ENCODE data around the gene MAN2A1. TPM values are rescaled to one million over a fixed set of nuclear protein-coding genes. Genes with fewer than 3 reads are reported as not detected.
"Not testable (repeated sequence)": the region's sequence is repeated elsewhere in the genome, so short reads cannot be mapped to it uniquely, and the experiment has no call there.

The MAN2A1 gene
- total RNA-seq, 3 donors from 2014 or later: 28.2 to 31.8 (median 30.4) TPM

DNA sequence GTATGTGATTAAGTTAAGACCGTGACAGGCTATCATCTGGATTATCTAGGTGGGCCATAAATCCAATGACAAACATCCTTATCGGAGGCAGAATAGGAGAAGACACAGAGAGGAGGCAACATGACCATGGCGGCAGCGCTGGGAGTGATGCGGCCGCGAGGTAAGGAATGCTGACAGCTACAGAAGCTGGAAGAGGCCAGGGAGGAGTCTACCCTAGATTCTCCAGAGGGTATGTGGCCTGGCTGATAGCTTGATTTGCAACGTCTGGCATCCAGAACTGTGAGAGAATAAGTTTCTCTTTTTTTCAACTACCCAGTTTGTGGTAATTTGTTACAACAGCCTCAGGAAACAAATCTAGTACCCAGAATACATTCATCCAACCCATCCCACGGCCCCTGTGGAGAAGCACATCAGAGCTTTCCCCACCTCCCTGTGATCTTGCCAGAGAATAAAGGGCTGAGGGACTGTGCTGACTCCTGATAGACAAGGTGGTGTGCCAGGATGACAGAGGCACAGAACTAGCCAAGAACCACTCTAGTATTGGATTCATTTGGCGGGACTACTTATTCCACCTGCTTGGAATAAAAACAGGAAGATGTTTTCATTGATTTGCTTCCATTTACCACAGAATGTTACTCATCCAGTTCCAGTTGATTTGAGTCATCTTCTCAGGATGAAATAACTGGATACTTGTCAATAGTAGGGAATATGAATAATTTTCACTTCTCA is 187.4 kb downstream of the MAN2A1 start:
- DNase-seq: no peak
- H3K4me1 Mint-ChIP-seq (ENCODE audit: low read depth): peaks cover 21% of the 10 kb centered on the region
- H3K36me3 Mint-ChIP-seq (ENCODE audit: insufficient read depth): no peaks in the 10 kb centered on the region
- no peak for ATAC-seq
- no peaks in the 10 kb centered on the region for H3K9me3 Mint-ChIP-seq
- no peaks in the 10 kb centered on the region for H3K27me3 Mint-ChIP-seq (ENCODE audit: low read depth)
- H3K4me3 Mint-ChIP-seq: no peak overlapping the region

DNA sequence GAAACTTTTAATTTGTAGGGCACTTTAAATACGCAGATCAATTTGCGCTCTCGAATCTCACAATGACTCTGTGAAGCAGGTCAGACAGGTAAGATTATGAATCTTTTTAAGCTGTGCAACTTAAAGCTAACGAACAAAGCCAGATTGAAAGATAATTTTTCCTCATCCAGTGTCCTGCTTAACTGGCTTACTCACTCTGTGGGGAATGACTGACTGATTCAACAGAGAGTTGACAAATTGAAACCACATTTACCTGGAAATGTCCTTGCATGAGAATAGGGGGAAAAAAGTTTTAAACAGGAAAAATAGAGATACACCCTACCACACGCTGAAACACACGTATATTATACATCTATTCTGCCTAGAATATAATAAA is 187.9 kb downstream of the MAN2A1 start:
- Mint-ChIP-seq H3K4me1 (ENCODE audit: low read depth) (peaks cover 26% of the 10 kb centered on the region), H3K36me3 (ENCODE audit: insufficient read depth) (no peaks in the 10 kb centered on the region), H3K4me3 (no peak overlapping the region), H3K9me3 (no peaks in the 10 kb centered on the region), H3K27me3 (ENCODE audit: low read depth) (no peaks in the 10 kb centered on the region)
- no peak for ATAC-seq
- no peak for DNase-seq

DNA sequence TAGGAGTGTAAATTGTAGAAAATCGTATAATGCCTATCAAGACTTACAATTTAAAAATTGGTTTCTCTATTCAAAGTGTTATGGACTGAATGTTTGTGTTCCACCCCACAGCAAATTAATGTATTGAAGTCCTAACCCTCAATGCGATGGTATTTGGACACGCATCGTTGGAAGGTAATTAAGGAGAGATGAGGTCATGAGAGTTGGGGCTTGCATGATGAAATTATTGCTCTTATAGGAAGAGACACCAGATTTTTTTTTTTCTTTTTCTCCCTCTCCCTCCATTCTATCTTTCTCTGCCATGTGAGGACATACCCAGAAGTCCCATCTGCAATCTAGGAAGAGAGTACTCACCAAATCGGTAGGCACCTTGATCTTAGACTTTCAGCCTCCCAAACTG is 189.2 kb downstream of the MAN2A1 start:
- no peak overlapping the region for H3K4me3 Mint-ChIP-seq
- H3K27me3 Mint-ChIP-seq (ENCODE audit: low read depth): no peaks in the 10 kb centered on the region
- H3K9me3 Mint-ChIP-seq: no peaks in the 10 kb centered on the region
- no peaks in the 10 kb centered on the region for H3K36me3 Mint-ChIP-seq (ENCODE audit: insufficient read depth)
- ATAC-seq (no peak), DNase-seq (no peak)
- peaks cover 30% of the 10 kb centered on the region for H3K4me1 Mint-ChIP-seq (ENCODE audit: low read depth)

DNA sequence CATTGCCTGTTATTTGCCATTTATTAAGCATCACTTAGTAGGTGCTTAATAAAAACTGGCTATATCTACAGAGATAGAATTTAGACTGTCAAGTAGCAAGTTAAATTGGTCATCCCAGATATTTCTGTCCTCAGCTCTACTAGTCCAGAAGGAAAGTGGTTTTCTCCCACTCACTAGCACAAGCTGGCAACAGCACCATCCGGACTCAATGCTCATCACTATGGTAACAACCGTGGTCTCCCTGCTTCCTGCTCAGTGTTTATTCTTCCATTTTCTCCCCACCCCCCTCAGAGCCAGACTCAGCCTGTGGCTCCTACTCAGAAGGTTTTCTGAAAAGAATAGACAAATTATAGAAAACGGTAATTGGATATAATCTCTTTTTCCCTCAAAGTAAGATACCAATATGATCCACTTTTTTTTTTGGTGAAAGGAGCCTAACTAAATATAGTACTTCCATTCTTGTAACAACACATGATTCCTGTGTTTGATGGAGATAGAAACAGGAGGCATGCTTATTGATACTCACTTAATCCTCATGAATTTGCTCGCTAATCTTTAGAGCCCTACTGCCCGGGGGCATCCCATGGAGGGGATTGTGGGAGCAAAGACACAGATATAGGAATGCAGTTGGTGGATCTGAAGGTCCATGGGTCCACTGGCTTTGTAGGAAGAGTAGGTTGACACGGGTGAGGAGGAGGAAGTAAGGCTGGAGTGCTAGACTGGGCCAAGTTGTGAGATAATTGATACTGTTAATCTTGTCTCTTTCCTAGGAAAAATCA is 191.4 kb downstream of the MAN2A1 start:
- peaks cover 18% of the 10 kb centered on the region for H3K4me1 Mint-ChIP-seq (ENCODE audit: low read depth)
- H3K4me3 Mint-ChIP-seq: no peak overlapping the region
- no peaks in the 10 kb centered on the region for H3K9me3 Mint-ChIP-seq
- ATAC-seq (no peak), DNase-seq (no peak)
- no peaks in the 10 kb centered on the region for H3K36me3 Mint-ChIP-seq (ENCODE audit: insufficient read depth)
- H3K27me3 Mint-ChIP-seq (ENCODE audit: low read depth): no peaks in the 10 kb centered on the region

DNA sequence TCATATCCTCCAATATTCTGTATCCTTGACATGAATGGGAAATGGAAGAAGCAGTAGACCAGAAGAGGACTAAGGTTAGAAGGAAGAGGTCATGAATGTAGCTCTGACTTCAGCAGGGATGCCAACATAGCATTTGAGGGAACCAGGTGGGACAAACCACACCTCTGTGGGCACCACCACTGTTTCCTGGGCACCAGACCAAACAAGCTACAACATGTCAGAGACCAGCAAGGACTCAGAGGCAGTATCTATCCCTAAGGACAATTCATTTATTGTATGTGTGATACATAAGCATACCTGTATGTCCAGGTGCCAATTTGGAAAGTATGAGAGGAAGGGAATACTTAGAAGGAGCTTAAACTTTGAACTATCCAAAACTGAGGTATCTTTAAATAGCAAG is 192.8 kb downstream of the MAN2A1 start:
- Mint-ChIP-seq H3K27me3 (ENCODE audit: low read depth) (no peaks in the 10 kb centered on the region), H3K36me3 (ENCODE audit: insufficient read depth) (no peaks in the 10 kb centered on the region), H3K9me3 (no peaks in the 10 kb centered on the region), H3K4me1 (ENCODE audit: low read depth) (peaks cover 15% of the 10 kb centered on the region), H3K4me3 (no peak overlapping the region)
- DNase-seq (no peak), ATAC-seq (no peak)

DNA sequence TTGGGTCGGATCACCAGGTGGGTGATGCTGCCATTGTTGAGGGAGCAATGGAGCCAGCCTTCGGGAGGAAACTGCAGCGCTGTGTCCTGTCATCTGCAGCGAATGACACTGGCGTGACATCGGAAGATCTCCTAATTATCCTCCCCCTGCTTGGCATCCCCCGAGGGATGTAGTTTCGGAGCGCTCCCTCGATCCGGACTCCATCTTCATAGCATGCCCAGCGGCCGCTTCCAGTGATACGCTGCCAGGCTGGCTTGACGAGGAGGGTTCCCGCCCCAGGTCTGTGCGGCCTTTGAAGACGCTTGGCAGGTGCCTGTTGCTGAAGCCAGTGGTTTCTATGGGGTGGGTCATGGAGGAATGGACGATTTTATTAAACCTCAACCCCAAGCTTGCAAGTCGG is 194.9 kb downstream of the MAN2A1 start:
- ATAC-seq (no peak), DNase-seq (no peak)
- Mint-ChIP-seq H3K9me3 (no peaks in the 10 kb centered on the region), H3K36me3 (ENCODE audit: insufficient read depth) (no peaks in the 10 kb centered on the region), H3K4me1 (ENCODE audit: low read depth) (peaks cover 23% of the 10 kb centered on the region), H3K27me3 (ENCODE audit: low read depth) (no peaks in the 10 kb centered on the region), H3K4me3 (no peak overlapping the region)

DNA sequence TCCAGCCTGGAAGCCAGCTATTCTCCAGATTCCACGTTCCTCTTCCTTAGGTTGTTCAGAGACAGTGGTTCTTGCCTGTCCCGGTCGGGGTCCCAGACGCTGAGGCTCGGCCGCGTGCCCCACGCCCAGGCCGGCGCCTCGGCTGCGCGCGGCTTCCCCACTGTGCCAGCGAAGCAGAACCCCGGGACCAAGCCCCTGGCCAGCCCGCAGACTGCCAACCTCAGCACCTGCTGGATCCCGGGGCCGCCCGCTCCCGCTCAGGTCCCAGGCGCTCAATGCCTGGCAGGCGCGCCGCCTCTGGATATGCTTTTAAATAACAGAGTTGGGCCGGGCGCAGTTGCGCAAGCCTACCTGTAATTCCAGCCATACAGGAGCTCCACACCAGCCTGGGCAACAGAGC is 195.5 kb downstream of the MAN2A1 start:
- Mint-ChIP-seq H3K9me3 (no peaks in the 10 kb centered on the region), H3K27me3 (ENCODE audit: low read depth) (no peaks in the 10 kb centered on the region), H3K4me3 (no peak overlapping the region), H3K4me1 (ENCODE audit: low read depth) (peaks cover 23% of the 10 kb centered on the region), H3K36me3 (ENCODE audit: insufficient read depth) (no peaks in the 10 kb centered on the region)
- no peak for ATAC-seq
- DNase-seq: no peak

DNA sequence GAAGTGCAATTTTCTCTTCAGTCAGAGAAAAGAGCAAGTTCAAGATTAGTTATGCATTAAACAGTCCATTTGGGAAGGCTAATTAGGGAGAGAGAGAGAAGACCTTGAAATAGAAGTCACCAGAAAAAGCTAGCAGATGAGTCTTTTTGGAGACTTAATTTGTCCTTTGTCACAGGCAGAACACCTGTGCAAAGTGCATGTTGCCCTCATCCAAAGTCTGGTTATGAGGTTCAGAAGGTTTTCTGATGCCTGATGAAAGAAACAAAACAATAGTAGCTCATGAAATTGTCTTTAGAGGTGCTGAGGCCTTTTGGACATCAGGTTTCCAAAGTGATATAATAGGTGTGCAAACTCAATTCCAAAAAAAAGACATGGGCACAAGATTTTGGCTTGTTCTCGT is 199.3 kb downstream of the MAN2A1 start:
- H3K9me3 Mint-ChIP-seq: peaks cover 3% of the 10 kb centered on the region
- ATAC-seq: no peak
- no peak overlapping the region for H3K4me3 Mint-ChIP-seq

DNA sequence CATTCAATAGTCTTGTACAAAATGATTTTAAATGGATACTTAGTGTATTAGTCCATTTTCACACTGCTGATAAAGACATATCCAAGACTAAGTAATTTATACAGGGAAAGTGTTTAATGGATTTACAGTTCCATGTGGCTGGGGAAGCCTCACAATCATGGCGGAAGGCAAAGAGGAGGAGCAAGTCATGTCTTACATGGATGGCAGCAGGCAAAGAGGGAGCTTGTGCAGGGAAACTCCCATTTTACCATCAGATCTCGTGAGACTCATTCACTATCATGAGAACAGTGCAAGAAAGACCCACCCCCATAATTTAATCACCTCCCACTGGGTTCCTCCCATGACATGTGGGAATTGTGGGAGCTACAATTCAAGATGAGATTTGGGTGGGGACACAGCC is 203.5 kb downstream of the MAN2A1 start:
- ATAC-seq; H3K4me1 Mint-ChIP-seq (ENCODE audit: low read depth); H3K36me3 Mint-ChIP-seq (ENCODE audit: insufficient read depth); H3K4me3 Mint-ChIP-seq; H3K9me3 Mint-ChIP-seq; DNase-seq; H3K27me3 Mint-ChIP-seq (ENCODE audit: low read depth): not testable (repeated sequence)

More for the DNA sequence above, 199.3 kb downstream of the MAN2A1 start:
- Mint-ChIP-seq H3K36me3 (ENCODE audit: insufficient read depth) (no peaks in the 10 kb centered on the region), H3K4me1 (ENCODE audit: low read depth) (peaks cover 8% of the 10 kb centered on the region), H3K27me3 (ENCODE audit: low read depth) (no peaks in the 10 kb centered on the region)
- no peak for DNase-seq

DNA sequence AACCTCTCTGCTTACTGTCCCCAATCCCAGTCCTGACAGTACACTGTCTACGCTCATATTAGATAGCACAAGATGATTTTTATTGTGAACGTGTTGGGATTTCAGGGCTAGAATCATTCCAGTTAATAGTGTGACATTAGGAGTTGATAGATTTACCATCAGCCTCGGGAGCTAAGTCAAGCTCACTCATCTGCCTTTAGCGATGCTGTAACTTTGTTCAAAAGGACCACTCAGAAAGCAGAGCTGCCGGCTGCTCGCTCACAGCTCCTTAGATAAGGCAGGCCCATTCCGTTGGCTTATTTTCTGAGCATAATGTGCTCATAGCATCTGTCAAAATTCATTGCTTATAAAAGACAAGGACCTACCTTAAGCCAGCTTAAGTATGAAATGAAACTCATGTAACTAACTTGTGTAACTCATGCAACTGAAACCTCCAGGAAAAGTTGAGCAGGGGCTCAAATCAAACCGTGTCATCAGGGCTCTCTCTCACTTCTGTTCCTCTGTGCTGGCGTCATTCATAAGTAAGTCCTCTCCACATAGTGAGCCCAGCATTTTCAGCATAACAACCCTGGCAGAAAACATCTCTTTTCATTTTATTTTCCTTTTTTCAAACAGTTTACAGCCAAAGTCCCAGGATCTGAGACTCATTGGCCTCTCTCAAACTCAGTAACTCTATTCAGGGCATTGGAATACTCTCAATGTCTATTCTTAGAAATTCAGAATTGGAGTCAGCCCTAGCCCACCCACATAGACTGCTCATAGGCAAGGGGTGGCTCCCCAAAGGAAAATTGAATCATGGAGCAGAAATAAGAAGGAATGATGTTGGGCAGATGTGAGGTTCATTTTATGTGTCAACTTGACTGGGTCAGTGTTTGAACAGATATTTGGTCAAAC is 208.8 kb downstream of the MAN2A1 start:
- peaks cover 2% of the 10 kb centered on the region for H3K4me1 Mint-ChIP-seq (ENCODE audit: low read depth)
- no peaks in the 10 kb centered on the region for H3K9me3 Mint-ChIP-seq
- H3K4me3 Mint-ChIP-seq: no peak overlapping the region
- DNase-seq (no peak), ATAC-seq (no peak)
- no peaks in the 10 kb centered on the region for H3K36me3 Mint-ChIP-seq (ENCODE audit: insufficient read depth)
- H3K27me3 Mint-ChIP-seq (ENCODE audit: low read depth): no peaks in the 10 kb centered on the region

DNA sequence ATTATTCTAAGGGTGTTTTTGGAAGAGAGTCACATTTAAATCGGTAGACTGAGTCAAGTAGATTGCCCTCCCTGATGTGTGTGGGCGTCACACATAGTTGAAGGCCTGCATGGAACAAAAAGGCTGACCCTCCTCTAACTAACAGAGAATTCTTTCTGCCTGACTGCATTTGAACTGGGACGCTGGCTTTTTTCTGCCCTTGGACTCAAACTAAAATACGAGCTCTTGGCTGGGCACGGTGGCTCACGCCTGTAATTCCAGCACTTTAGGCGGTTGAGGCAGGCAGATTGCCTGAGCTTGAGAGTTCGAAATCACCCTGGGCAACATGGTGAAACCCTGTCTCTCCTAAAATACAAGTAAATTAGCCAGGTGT is 209.4 kb downstream of the MAN2A1 start:
- ATAC-seq: no peak
- Mint-ChIP-seq H3K27me3 (ENCODE audit: low read depth) (no peaks in the 10 kb centered on the region), H3K36me3 (ENCODE audit: insufficient read depth) (no peaks in the 10 kb centered on the region), H3K4me1 (ENCODE audit: low read depth) (peaks cover 2% of the 10 kb centered on the region), H3K9me3 (no peaks in the 10 kb centered on the region), H3K4me3 (no peak overlapping the region)
- no peak for DNase-seq

DNA sequence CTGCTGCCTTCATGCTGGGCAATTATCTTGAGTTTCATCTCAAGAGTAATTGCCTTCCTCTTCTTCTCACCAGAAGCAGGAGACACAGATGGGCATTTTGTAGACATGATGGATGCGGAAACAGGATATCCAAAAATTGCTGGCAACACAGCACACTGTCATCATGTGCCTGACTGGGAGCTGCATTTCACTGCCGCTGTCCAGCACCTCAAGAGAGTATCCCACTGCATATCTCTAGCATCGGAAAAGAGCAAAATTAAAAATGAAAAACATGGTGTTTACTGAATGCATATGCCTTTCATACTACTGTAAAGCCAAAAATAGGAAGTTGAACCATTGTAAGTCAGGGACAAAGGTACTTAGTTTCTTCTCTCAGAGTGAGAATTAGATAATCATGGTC is 210.7 kb downstream of the MAN2A1 start:
- H3K9me3 Mint-ChIP-seq: no peaks in the 10 kb centered on the region
- peaks cover 2% of the 10 kb centered on the region for H3K4me1 Mint-ChIP-seq (ENCODE audit: low read depth)
- DNase-seq (no peak), ATAC-seq (no peak)
- no peak overlapping the region for H3K4me3 Mint-ChIP-seq
- H3K27me3 Mint-ChIP-seq (ENCODE audit: low read depth): no peaks in the 10 kb centered on the region
- H3K36me3 Mint-ChIP-seq (ENCODE audit: insufficient read depth): no peaks in the 10 kb centered on the region

DNA sequence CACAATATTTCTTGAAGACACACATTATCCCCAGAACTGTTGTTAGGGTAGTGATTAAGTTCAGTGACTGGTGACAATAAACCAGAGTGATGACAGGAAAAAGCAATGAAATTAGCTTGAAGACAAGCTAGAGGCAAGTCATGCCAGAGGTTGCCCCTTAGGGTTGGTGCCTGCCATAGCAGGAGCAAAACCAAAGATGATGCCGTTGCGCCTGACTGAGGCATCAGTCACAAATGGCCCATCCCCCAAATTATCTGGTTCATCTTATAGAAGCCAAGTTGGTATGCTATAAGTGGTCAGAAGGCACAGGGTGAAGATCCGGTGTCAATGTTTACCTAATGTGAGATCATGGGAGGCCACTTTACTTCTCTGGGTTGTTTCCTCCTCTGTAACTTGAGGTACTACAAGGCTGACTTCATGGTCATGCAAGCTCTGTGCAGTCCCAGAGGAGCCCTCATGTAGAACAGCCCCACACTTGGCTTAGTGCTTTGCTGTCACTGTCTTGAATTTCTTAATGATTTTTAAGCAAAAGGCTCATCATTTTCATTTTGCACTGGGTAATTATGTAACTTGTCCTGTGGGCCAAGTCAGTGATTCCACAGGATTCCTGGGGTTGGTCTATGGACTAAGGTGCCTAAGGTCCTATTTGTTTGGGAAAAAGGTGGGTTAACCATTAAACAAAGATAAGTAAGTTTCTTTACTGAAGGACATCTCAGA is 211.3 kb downstream of the MAN2A1 start:
- no peaks in the 10 kb centered on the region for H3K4me1 Mint-ChIP-seq (ENCODE audit: low read depth)
- ATAC-seq: no peak
- no peaks in the 10 kb centered on the region for H3K27me3 Mint-ChIP-seq (ENCODE audit: low read depth)
- H3K9me3 Mint-ChIP-seq: no peaks in the 10 kb centered on the region
- H3K4me3 Mint-ChIP-seq: no peak overlapping the region
- DNase-seq: no peak
- H3K36me3 Mint-ChIP-seq (ENCODE audit: insufficient read depth): no peaks in the 10 kb centered on the region

DNA sequence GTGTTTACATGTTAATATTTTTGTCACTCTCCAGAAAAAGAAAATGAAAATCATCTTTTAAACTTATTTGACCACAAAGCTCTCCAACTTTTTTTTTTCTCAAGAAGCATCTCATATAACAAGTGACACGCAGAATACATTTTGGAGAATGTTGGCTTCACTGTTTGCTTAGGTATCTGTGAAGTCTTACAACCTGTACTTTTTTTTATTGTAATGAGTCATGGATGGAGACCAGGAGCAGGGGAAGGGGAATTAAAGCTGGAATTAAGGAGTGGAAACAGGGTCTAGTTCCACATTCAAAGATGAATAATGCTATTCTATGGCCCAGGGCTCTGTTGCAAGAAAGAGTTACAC is 211.9 kb downstream of the MAN2A1 start:
- ATAC-seq (no peak), DNase-seq (no peak)
- Mint-ChIP-seq H3K27me3 (ENCODE audit: low read depth) (no peaks in the 10 kb centered on the region), H3K9me3 (no peaks in the 10 kb centered on the region), H3K36me3 (ENCODE audit: insufficient read depth) (no peaks in the 10 kb centered on the region), H3K4me3 (no peak overlapping the region), H3K4me1 (ENCODE audit: low read depth) (no peaks in the 10 kb centered on the region)
